Tibial artery (tissue), 4 donors: ENCODE results near the gene B3GNT5.

Experiments used
- DNase-seq, 2 donors: peaks; one replicate each; pipeline ENCODE4 v3.0.0-alpha.2; 2019
- H3K27ac ChIP-seq, 2 donors: fragments of 200-600 bp; sonication (generic) in 1 of 2; 1 replicate in 1 of 2; 2 replicates in 1 of 2; pipeline ENCODE4 v1.5.1; 2018 to 2019; ENCODE audit warnings: mild to moderate bottlenecking in 1 of 2
- H3K27me3 ChIP-seq, 2 donors: fragments of 200-600 bp; sonication (generic) in 1 of 2; one replicate each; pipeline versions ENCODE4 v1.5.1 to v1.6.0; 2016 to 2019
- H3K36me3 ChIP-seq, 3 donors: fragments of 200-600 bp; sonication (generic) in 2 of 3; one replicate each; pipeline ENCODE4 v1.5.1; 2016 to 2019; ENCODE audit warnings: mild to moderate bottlenecking in 2 of 3
- H3K4me1 ChIP-seq, 4 donors: fragments of 200-600 bp; sonication (generic) in 2 of 4; 1 replicate in 3 of 4; 2 replicates in 1 of 4; pipeline ENCODE4 v1.5.1; 2016 to 2019
- H3K4me3 ChIP-seq, 2 donors: fragments of 200-600 bp; sonication (generic) in 1 of 2; 1 replicate in 1 of 2; 2 replicates in 1 of 2; pipeline ENCODE4 v1.5.1; 2018 to 2019; ENCODE audit warnings: mild to moderate bottlenecking in 2 of 2
- H3K9me3 ChIP-seq, 3 donors: fragments of 200-600 bp; sonication (generic) in 1 of 3; one replicate each; pipeline ENCODE4 v1.5.1; 2016 to 2019
- CTCF ChIP-seq, 2 experiments: fragments of 200-600 bp in 1 of 2; fragments of 450-650 bp in 1 of 2; IDR thresholded peaks; one replicate each; pipeline ENCODE4 v1.5.1; 2017 to 2019; ENCODE audit warnings: antibody characterized with exemption in 2 of 2, mild to moderate bottlenecking in 1 of 2, moderate library complexity in 1 of 2
- intact Hi-C: fragments of 100-400 bp; cut with DNase I; formaldehyde crosslinking; loops from one replicate; pipeline ENCODE4 v1.15.0; 2023; ENCODE audit warnings: low total_unique reads

Gene B3GNT5

GRCh38 chr3:183261151-183261724 lies 8.2 kb downstream of the B3GNT5 start:
- Histone ChIP-seq H3K4me1 (peaks cover 0 to 2% (median 0%) of the 10 kb centered on the region in 4 donors), H3K4me3 (no peak overlapping the region), H3K27ac (no peak overlapping the region), H3K9me3 (no peaks in the 10 kb centered on the region), H3K27me3 (no peaks in the 10 kb centered on the region), H3K36me3 (no peaks in the 10 kb centered on the region)
- TF ChIP-seq CTCF (IDR thresholded peaks at IDR 0.05), result no peak
- intact Hi-C loops, result no loop called here
- DNase-seq, result no peak

DNA sequence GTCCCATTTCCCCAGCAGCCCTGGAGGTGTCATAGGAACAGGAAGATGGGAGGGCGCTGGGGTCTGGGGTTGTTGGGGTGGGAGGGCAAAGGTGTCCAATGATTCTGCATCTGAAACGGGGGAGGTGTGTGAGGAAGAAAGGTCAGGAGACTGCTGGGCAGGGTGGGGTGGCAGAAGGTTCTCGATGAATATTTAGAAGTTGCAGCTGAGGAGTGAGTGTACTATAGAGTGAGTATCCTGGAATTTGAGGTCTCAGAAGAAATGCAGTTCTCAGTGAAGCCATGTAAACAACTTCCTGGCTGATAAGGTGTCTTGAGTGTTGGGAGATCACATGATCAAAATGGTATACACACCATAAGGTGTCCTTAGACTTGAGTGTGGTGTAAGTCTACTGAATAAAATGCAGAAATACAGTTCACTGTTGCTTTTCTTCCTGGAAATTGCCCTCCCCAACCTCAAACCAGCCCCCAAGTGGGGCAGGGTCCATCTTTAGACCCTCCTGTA lies 9.9 kb downstream of the B3GNT5 start:
- DNase-seq, result no peak
- H3K27me3 ChIP-seq, result no peaks in the 10 kb centered on the region
- peaks cover 0 to 2% (median 0%) of the 10 kb centered on the region in 4 donors for H3K4me1 ChIP-seq
- no peaks in the 10 kb centered on the region for H3K9me3 ChIP-seq
- no peak overlapping the region for H3K27ac ChIP-seq
- H3K36me3 ChIP-seq, result no peaks in the 10 kb centered on the region
- intact Hi-C loops, result no loop called here
- no peak for TF ChIP-seq CTCF (IDR thresholded peaks at IDR 0.05)
- no peak overlapping the region for H3K4me3 ChIP-seq

DNA sequence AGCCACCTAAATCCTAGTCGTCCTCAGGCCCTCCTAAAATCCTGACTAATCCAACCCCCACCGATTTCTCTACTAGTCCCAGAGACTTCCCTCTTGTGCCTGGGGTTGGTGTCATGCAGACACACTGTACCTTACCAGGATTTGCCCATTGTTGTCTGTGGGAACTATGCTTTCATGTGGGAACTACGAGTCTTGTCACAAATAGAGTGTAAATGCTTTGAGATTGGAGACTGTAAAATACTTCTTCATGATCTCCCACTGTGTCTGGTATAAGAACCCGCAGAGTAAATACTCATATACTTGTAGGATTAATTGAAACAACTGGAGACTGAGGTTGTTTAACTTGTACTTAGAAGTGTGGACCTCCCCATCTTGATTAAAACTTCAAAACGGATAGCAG lies 11.2 kb downstream of the B3GNT5 start:
- no peaks in the 10 kb centered on the region for H3K9me3 ChIP-seq
- H3K27me3 ChIP-seq, result no peaks in the 10 kb centered on the region
- no peak for TF ChIP-seq CTCF (IDR thresholded peaks at IDR 0.05)
- H3K36me3 ChIP-seq, result no peaks in the 10 kb centered on the region
- no peak overlapping the region for H3K27ac ChIP-seq
- peaks cover 0 to 2% (median 0%) of the 10 kb centered on the region in 4 donors for H3K4me1 ChIP-seq
- DNase-seq, result no peak
- intact Hi-C loops, result no loop called here
- no peak overlapping the region for H3K4me3 ChIP-seq

DNA sequence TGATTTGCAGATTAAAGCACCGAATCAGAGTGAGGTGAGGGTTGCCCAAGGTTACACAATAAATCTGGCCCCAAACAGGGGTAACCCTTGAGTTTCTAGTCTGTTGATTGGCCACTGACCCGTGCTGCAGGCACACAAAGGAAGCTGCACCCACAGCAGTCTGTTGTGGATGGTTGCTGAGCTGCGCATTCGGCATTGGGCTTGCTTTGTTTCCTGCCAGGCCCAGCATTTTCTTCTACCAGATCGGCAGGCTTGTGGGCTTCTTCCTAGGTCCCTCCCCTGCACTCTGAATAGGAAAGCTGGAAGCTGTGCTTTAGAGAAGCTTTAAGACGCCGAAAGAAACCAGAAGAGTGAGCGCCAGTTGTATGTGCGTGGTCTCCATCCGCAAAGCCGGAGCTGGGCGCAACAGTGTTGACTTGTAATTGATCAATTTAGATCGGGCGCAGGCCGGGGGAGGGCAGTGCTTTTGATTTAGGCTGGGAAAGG lies 12.1 kb downstream of the B3GNT5 start:
- H3K9me3 ChIP-seq, result no peaks in the 10 kb centered on the region
- DNase-seq, result no peak
- no peaks in the 10 kb centered on the region for H3K27me3 ChIP-seq
- intact Hi-C loops, result no loop called here
- no peaks in the 10 kb centered on the region for H3K4me1 ChIP-seq
- no peak overlapping the region for H3K27ac ChIP-seq
- TF ChIP-seq CTCF (IDR thresholded peaks at IDR 0.05), result no peak
- H3K4me3 ChIP-seq, result no peak overlapping the region
- no peaks in the 10 kb centered on the region for H3K36me3 ChIP-seq

- Histone ChIP-seq H3K4me1 (no peaks in the 10 kb centered on the region), H3K4me3 (no peak overlapping the region), H3K27me3 (no peaks in the 10 kb centered on the region), H3K36me3 (no peaks in the 10 kb centered on the region), H3K27ac (no peak overlapping the region), H3K9me3 (no peaks in the 10 kb centered on the region)
- no peak for DNase-seq
- intact Hi-C loops, result no loop called here
- no peak for TF ChIP-seq CTCF (IDR thresholded peaks at IDR 0.05)
Measured at GRCh38 chr3:183265834-183266417, 12.9 kb downstream of the B3GNT5 start.
